ENCODE data around the gene DYNC1LI1.

The DYNC1LI1 gene

GRCh38 chr3:32495085-32495484 lies 75.6 kb downstream of the DYNC1LI1 start:
- TF ChIP-seq CTCF (IDR thresholded peaks at IDR 0.05) = no peak

- no peak for TF ChIP-seq CTCF (IDR thresholded peaks at IDR 0.05)
These were observed 76.9 kb downstream of the DYNC1LI1 start for GRCh38 chr3:32493437-32494414.

- no peak for TF ChIP-seq CTCF (IDR thresholded peaks at IDR 0.05)
These were observed 77.8 kb downstream of the DYNC1LI1 start for GRCh38 chr3:32492684-32493436.

- TF ChIP-seq CTCF (IDR thresholded peaks at IDR 0.05) = no peak
These were observed 82.1 kb downstream of the DYNC1LI1 start for GRCh38 chr3:32488474-32489008.

- no peak for TF ChIP-seq CTCF (IDR thresholded peaks at IDR 0.05)
These were observed 82.7 kb downstream of the DYNC1LI1 start for GRCh38 chr3:32487781-32488473.

- no peak for TF ChIP-seq CTCF (IDR thresholded peaks at IDR 0.05)
These were observed 86.2 kb downstream of the DYNC1LI1 start for GRCh38 chr3:32484436-32484835.

- TF ChIP-seq CTCF (IDR thresholded peaks at IDR 0.05) = no peak
These were observed 86.9 kb downstream of the DYNC1LI1 start for GRCh38 chr3:32483772-32484171.

All from LNCAP (cell line).